DND-41 (cell line): ENCODE results near the gene TRIM33.

Experiments used
- ATAC-seq: fragments of 200-7000 bp; cut with Tn5 transposase; 3 replicates; pipeline ENCODE4 v1.9.1; 2021; ENCODE audit warnings: low read depth; ENCODE audit not compliant: insufficient read depth
- DNase-seq: peaks from one replicate; pipeline ENCODE4 v3.0.0-alpha.2; 2020
- H2AFZ ChIP-seq: 2 replicates; pipeline ENCODE4 v1.6.0; 2012; ENCODE audit warnings: low read depth, low read length
- H3K27ac ChIP-seq: 2 replicates; pipeline ENCODE4 v1.5.1; 2012; ENCODE audit warnings: low read length, inconsistent platforms
- H3K27me3 ChIP-seq: fragments of 200-600 bp; sonication (generic); 2 replicates; pipeline ENCODE4 v1.6.0; 2012; ENCODE audit warnings: low read length, mild to moderate bottlenecking, inconsistent platforms; ENCODE audit not compliant: insufficient read depth, poor library complexity
- H3K36me3 ChIP-seq: 2 replicates; pipeline ENCODE4 v1.5.1; 2012; ENCODE audit warnings: low read length, inconsistent platforms; ENCODE audit not compliant: insufficient read depth
- H3K4me1 ChIP-seq: 2 replicates; pipeline ENCODE4 v1.5.1; 2012; ENCODE audit warnings: mild to moderate bottlenecking, low read length; ENCODE audit not compliant: insufficient read depth
- H3K4me2 ChIP-seq: 2 replicates; pipeline ENCODE4 v1.6.0; 2012; ENCODE audit warnings: mild to moderate bottlenecking, moderate library complexity, low read length, inconsistent platforms; ENCODE audit not compliant: insufficient read depth
- H3K4me3 ChIP-seq, 2 experiments: fragments of 200-600 bp in 1 of 2; shearing (Covaris generic) in 1 of 2; 2 replicates each; pipeline ENCODE4 v1.5.1; 2012 to 2016; ENCODE audit warnings: inconsistent platforms in 2 of 2, low read length in 2 of 2, mild to moderate bottlenecking in 2 of 2, low read depth in 1 of 2, moderate library complexity in 1 of 2
- H3K79me2 ChIP-seq: 2 replicates; pipeline ENCODE4 v1.6.0; 2012; ENCODE audit warnings: low read length, inconsistent platforms; ENCODE audit not compliant: insufficient read depth
- H3K9ac ChIP-seq: 2 replicates; pipeline ENCODE4 v1.6.0; 2012; ENCODE audit warnings: low read depth, mild to moderate bottlenecking, inconsistent platforms, low read length, moderate library complexity
- H3K9me3 ChIP-seq: 2 replicates; pipeline ENCODE4 v1.5.1; 2012; ENCODE audit warnings: low read length, moderate library complexity, mild to moderate bottlenecking, inconsistent platforms; ENCODE audit not compliant: insufficient read depth, severe bottlenecking
- H4K20me1 ChIP-seq: 2 replicates; pipeline ENCODE4 v1.6.0; 2012; ENCODE audit warnings: low read length; ENCODE audit not compliant: insufficient read depth
- EZH2 ChIP-seq: IDR thresholded peaks from 3 replicates; pipeline ENCODE4 v1.6.1; 2012; ENCODE audit warnings: borderline replicate concordance, low read depth, mild to moderate bottlenecking, moderate library complexity, low read length, inconsistent platforms; ENCODE audit not compliant: severe bottlenecking
- TF ChIP-seq, protein P1 (sequence below): IDR thresholded peaks from 2 replicates; pipeline ENCODE4 v1.5.1; 2012; ENCODE audit warnings: borderline replicate concordance, low read length, moderate library complexity, mild to moderate bottlenecking; ENCODE audit not compliant: poor library complexity, severe bottlenecking; ENCODE audit errors: extremely low read depth

Gene TRIM33

DNA sequence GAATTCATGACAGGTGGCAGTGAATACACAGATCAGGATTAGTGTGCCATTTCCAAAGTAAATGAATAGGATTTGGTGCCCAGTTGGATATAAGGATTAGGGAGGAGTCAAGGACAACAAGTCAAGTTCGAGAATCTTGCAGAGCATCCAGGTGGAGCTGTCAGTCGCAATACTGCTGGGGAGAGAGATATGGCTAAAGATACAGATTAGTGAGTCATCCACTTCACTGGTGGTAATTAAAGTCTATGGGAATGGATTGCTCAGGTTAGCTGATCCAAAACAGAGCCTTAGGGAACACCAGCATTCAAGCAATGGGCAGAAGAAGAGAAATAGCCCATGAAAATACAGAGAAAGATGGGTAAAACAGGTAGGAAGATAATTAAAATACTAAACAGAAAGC is 43.6 kb upstream of the TRIM33 start:
- Histone ChIP-seq H4K20me1 (no peaks in the 10 kb centered on the region), H2AFZ (no peak overlapping the region), H3K4me3 (no peak overlapping the region), H3K9ac (no peak overlapping the region), H3K79me2 (no peaks in the 10 kb centered on the region), H3K36me3 (no peaks in the 10 kb centered on the region), H3K4me2 (no peak overlapping the region), H3K27ac (no peak overlapping the region), H3K9me3 (no peaks in the 10 kb centered on the region), H3K27me3 (no peaks in the 10 kb centered on the region), H3K4me1 (no peaks in the 10 kb centered on the region)
- no peak for TF ChIP-seq EZH2
- ATAC-seq (no peak), DNase-seq (no peak)

DNA sequence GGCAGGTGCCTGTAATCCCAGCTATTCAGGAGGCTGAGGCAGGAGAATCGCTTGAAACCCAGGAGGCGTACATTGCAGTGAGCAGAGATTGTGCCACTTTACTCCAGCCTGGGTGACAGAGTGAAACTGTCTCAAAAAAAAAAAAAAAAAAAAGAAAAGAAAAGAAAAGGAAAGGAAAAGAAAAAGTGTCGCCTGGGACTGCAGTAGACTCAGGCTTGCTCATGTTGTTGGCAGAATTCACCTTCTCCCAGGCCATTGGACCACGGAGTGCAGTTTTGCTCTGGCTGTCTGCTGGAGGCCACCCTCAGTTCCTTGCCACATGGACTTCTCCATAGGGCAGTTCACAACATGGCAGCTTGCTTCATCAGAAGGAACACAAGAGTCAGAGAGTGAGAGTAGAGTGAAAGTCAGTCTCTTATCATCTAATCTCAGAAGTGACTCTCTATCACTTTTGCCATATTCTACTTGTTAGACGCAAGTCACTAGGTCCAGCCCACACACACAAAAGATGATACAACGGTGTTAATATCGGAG is 41.2 kb upstream of the TRIM33 start:
- DNase-seq: no peak
- TF ChIP-seq, protein P1, sequence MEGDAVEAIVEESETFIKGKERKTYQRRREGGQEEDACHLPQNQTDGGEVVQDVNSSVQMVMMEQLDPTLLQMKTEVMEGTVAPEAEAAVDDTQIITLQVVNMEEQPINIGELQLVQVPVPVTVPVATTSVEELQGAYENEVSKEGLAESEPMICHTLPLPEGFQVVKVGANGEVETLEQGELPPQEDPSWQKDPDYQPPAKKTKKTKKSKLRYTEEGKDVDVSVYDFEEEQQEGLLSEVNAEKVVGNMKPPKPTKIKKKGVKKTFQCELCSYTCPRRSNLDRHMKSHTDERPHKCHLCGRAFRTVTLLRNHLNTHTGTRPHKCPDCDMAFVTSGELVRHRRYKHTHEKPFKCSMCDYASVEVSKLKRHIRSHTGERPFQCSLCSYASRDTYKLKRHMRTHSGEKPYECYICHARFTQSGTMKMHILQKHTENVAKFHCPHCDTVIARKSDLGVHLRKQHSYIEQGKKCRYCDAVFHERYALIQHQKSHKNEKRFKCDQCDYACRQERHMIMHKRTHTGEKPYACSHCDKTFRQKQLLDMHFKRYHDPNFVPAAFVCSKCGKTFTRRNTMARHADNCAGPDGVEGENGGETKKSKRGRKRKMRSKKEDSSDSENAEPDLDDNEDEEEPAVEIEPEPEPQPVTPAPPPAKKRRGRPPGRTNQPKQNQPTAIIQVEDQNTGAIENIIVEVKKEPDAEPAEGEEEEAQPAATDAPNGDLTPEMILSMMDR: no peak
- TF ChIP-seq EZH2: no peak
- H3K4me1 ChIP-seq: no peaks in the 10 kb centered on the region
- no peaks in the 10 kb centered on the region for H3K9me3 ChIP-seq
- no peak overlapping the region for H3K4me2 ChIP-seq
- no peak overlapping the region for H3K4me3 ChIP-seq
- no peak overlapping the region for H3K9ac ChIP-seq
- no peak overlapping the region for H2AFZ ChIP-seq
- no peak overlapping the region for H3K27ac ChIP-seq
- H4K20me1 ChIP-seq: no peaks in the 10 kb centered on the region
- H3K27me3 ChIP-seq: no peaks in the 10 kb centered on the region
- no peaks in the 10 kb centered on the region for H3K79me2 ChIP-seq
- ATAC-seq: no peak
- no peaks in the 10 kb centered on the region for H3K36me3 ChIP-seq

DNA sequence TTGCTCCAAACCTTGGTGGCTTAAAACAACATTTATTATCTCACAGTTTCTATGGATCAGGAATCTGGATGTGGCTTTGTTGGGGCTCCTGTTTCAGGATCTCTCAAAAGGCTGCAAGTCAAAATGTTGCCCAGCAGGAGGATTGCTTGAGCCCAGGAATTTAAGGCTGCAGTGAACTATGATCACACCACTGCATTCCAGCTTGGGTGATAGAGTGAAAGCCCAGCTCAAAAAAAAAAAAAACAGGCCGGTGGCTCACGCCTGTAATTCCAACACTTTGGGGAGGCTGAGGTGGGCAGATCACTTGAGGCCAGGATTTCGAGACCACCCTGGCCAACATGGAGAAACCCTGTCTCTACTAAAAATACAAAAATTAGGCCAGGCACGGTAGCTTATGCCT is 40.4 kb upstream of the TRIM33 start:
- no peaks in the 10 kb centered on the region for H3K4me1 ChIP-seq
- H4K20me1 ChIP-seq: no peaks in the 10 kb centered on the region
- no peak overlapping the region for H3K27ac ChIP-seq
- H3K4me3 ChIP-seq: no peak overlapping the region
- ATAC-seq (no peak), DNase-seq (no peak)
- H3K79me2 ChIP-seq: no peaks in the 10 kb centered on the region
- no peaks in the 10 kb centered on the region for H3K27me3 ChIP-seq
- no peaks in the 10 kb centered on the region for H3K9me3 ChIP-seq
- no peaks in the 10 kb centered on the region for H3K36me3 ChIP-seq
- H2AFZ ChIP-seq: no peak overlapping the region
- TF ChIP-seq, protein P1: no peak
- TF ChIP-seq EZH2: no peak
- no peak overlapping the region for H3K4me2 ChIP-seq
- no peak overlapping the region for H3K9ac ChIP-seq

DNA sequence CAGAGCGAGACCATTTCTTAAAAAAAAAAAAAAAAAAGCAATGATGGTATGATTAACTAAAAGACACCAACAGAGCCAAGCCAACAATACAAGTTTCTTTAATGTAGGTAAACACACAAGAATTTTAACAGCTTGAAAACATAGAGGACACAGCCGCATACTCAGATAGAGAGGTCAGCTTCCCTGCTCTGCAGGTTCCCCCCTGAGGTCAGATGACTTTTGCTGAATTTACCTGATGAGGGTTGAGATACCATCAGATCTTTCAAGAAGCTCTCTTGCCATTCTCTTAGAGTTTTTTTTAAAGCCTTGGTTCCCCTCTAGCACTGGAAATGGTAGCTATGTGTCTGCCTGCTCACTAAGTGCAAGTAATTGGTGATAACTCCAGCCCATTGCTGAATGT is 39.3 kb upstream of the TRIM33 start:
- ATAC-seq: no peak
- Histone ChIP-seq H4K20me1 (no peaks in the 10 kb centered on the region), H3K4me2 (no peak overlapping the region), H3K9me3 (no peaks in the 10 kb centered on the region), H3K4me3 (no peak overlapping the region), H3K27me3 (no peaks in the 10 kb centered on the region), H3K27ac (no peak overlapping the region), H3K9ac (no peak overlapping the region), H3K36me3 (no peaks in the 10 kb centered on the region), H3K4me1 (no peaks in the 10 kb centered on the region), H2AFZ (no peak overlapping the region), H3K79me2 (no peaks in the 10 kb centered on the region)
- no peak for DNase-seq
- no peak for TF ChIP-seq EZH2
- TF ChIP-seq, protein P1: no peak
